ENCODE measurements around the gene SATB1. TPM values are rescaled to one million over a fixed set of nuclear protein-coding genes. Genes with fewer than 3 reads are reported as not detected.

SATB1 gene
- total and polyA plus RNA-seq, 2 of the 8 experiments (the other 6 are each of a cell fraction or from before 2014, with no cell fraction given): 18.8 to 28.0 TPM

DNA sequence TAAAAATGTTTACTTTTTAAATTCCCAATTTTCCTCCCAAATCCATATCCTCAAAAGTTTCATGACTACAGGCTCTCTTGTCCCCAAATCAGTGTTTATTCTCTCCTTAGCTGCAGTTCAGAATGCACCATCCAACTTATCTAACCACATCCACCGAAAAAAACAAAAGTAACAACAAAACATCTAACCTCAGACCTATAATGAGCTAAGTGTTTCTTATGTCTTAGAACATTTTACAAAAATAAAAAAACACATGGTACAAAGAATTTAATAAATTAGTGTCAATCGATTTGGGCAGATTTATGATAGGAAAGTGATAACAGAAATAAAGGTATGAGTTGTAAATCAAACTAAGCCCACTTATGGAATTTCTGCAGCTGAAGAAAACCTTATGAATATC is 13.6 kb downstream of the SATB1 start:
- no peak overlapping the region for H3K56ac ChIP-seq (replicated peaks; ENCODE audit: insufficient read length, low read depth, low read length)
- H4K5ac ChIP-seq (ENCODE audit: insufficient read length, low read depth, low read length): no peak overlapping the region
- no peak overlapping the region for H3K14ac ChIP-seq (ENCODE audit: insufficient read length)
- H3K27ac ChIP-seq (ENCODE audit: low read depth, low read length): no peak overlapping the region
- FAIRE-seq (no peak), DNase-seq (ENCODE audit: low read depth in 1 of 2, low spot score in 2 of 2) (no peak)
- H3K79me1 ChIP-seq (ENCODE audit: low read depth, low read length): no peaks in the 10 kb centered on the region
- H2BK15ac ChIP-seq (ENCODE audit: low read length): no peak overlapping the region
- no peak overlapping the region for H3K4me2 ChIP-seq (ENCODE audit: insufficient read depth in 1 of 2, low read depth in 2 of 2, low read length in 2 of 2)
- ChIA-PET POLR2A (ENCODE audit: partially characterized antibody) (no interaction called here), CTCF (ENCODE audit: partially characterized antibody) (interaction anchor here (0.6 to 1.5 kb wide), 7 partner anchors 10 to 485 kb away, joined by 3 to 5 read pairs (median 3); no protein-coding TSS in a partner anchor)
- H4K8ac ChIP-seq (ENCODE audit: extremely low read depth, insufficient read depth, low read length): no peak overlapping the region
- H4K20me1 ChIP-seq (replicated peaks in 1 of 2; ENCODE audit: control insufficient read depth in 1 of 2, insufficient read depth in 2 of 2, low read length in 2 of 2): no peaks in the 10 kb centered on the region
- no peak overlapping the region for H3K4me3 ChIP-seq (ENCODE audit: extremely low read depth in 1 of 4, insufficient read depth in 2 of 4, low read depth in 3 of 4, low read length in 4 of 4)
- H3K27me3 ChIP-seq (replicated peaks in 1 of 4; ENCODE audit: control insufficient read depth in 3 of 4, extremely low read depth in 1 of 4, insufficient read depth in 3 of 4, low read length in 3 of 4): no peaks in the 10 kb centered on the region
- H3K23me2 ChIP-seq (ENCODE audit: low read depth, low read length): no peaks in the 10 kb centered on the region
- no peak overlapping the region for H2BK5ac ChIP-seq (ENCODE audit: low read depth, low read length)
- H2BK120ac ChIP-seq (replicated peaks; ENCODE audit: low read depth, low read length): no peak overlapping the region
- H4K91ac ChIP-seq (replicated peaks; ENCODE audit: insufficient read length, low read length): no peak overlapping the region
- H3K4me1 ChIP-seq (replicated peaks in 1 of 4; ENCODE audit: control insufficient read depth in 3 of 4, insufficient read depth in 4 of 4, low read length in 3 of 4): no peaks in the 10 kb centered on the region; a peak in 1 of 7 replicates
- TF ChIP-seq BRCA1 (IDR thresholded peaks at IDR 0.05; ENCODE audit: low read depth, low read length) (no peak), SIX5 (IDR thresholded peaks at IDR 0.05; ENCODE audit: low read depth, low read length) (no peak), NANOG (IDR thresholded peaks at IDR 0.05; ENCODE audit: insufficient read depth, low read depth, low read length, poor library complexity, severe bottlenecking) (no peak)
- TF ChIP-seq, protein P1, sequence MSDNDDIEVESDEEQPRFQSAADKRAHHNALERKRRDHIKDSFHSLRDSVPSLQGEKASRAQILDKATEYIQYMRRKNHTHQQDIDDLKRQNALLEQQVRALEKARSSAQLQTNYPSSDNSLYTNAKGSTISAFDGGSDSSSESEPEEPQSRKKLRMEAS (IDR thresholded peaks at IDR 0.05): no peak
- no peak overlapping the region for H2BK12ac ChIP-seq (ENCODE audit: low read depth, low read length)
- no peak overlapping the region for H3K23ac ChIP-seq (ENCODE audit: insufficient read length)
- H3K4ac ChIP-seq (replicated peaks; ENCODE audit: insufficient read length, low read depth, low read length): no peak overlapping the region
- no peaks in the 10 kb centered on the region for H3K9me3 ChIP-seq (ENCODE audit: insufficient read depth in 2 of 2, low read depth in 1 of 2, low read length in 1 of 2)
- H2AFZ ChIP-seq (ENCODE audit: low read length): no peak overlapping the region
- WGBS, 2 experiments (ENCODE audit: extremely low coverage in 1 of 2, insufficient coverage in 1 of 2, insufficient read length in 1 of 2, insufficient replicate concordance in 2 of 2, low coverage in 1 of 2, low lambda C conversion rate in 2 of 2, missing lambda C conversion rate in 1 of 2): 96% methylated on average over 2 of the region's 2 CpGs; no CpG with 5 or more reads in 1 of the 2 experiments
- H3K9ac ChIP-seq (replicated peaks in 1 of 4; ENCODE audit: extremely low read depth in 1 of 4, low read depth in 3 of 4, low read length in 3 of 4): no peak overlapping the region
- H2BK20ac ChIP-seq (ENCODE audit: low read length): no peak overlapping the region
- H3K36me3 ChIP-seq (ENCODE audit: control insufficient read depth in 2 of 4, insufficient read depth in 4 of 4, low read length in 3 of 4): peaks cover 4 to 13% (median 7%) of the 10 kb centered on the region in 4 experiments; a peak in 6 of 8 replicates
- H3K79me2 ChIP-seq (ENCODE audit: control insufficient read depth in 1 of 2, insufficient read depth in 2 of 2, low read length in 2 of 2): no peaks in the 10 kb centered on the region
- no peak overlapping the region for H2AK5ac ChIP-seq (ENCODE audit: low read depth, low read length)
- no peak overlapping the region for H3K18ac ChIP-seq (ENCODE audit: extremely low read depth, low read length)

Data from H1 (cell line).